Prostate gland (tissue), 2 donors: Measurements from ENCODE around the gene NEK6.

Source experiments
- CTCF ChIP-seq, 4 experiments: fragments of 200-600 bp in 2 of 4; fragments of 450-650 bp in 2 of 4; sonication (generic) in 2 of 4; IDR thresholded peaks; 1 replicate in 3 of 4; 2 replicates in 1 of 4; pipeline ENCODE4 v1.5.1; 2016 to 2019; ENCODE audit warnings: antibody characterized with exemption in 4 of 4, mild to moderate bottlenecking in 2 of 4, moderate library complexity in 2 of 4
- POLR2A ChIP-seq: fragments of 450-650 bp; IDR thresholded peaks from one replicate; pipeline ENCODE4 v1.6.1; 2016; ENCODE audit warnings: antibody characterized with exemption, mild to moderate bottlenecking
- POLR2AphosphoS5 ChIP-seq: sonication (generic); formaldehyde crosslinking; IDR thresholded peaks from one replicate; pipeline ENCODE4 v1.6.1; 2017; ENCODE audit warnings: antibody characterized with exemption

GRCh38 chr9:124299515-124300090, 41.9 kb downstream of the NEK6 start:
- TF ChIP-seq CTCF (IDR thresholded peaks at IDR 0.05) (no peak), POLR2A (no peak), POLR2AphosphoS5 (no peak)
